ENCODE results near the gene SEC14L2.

DNA sequence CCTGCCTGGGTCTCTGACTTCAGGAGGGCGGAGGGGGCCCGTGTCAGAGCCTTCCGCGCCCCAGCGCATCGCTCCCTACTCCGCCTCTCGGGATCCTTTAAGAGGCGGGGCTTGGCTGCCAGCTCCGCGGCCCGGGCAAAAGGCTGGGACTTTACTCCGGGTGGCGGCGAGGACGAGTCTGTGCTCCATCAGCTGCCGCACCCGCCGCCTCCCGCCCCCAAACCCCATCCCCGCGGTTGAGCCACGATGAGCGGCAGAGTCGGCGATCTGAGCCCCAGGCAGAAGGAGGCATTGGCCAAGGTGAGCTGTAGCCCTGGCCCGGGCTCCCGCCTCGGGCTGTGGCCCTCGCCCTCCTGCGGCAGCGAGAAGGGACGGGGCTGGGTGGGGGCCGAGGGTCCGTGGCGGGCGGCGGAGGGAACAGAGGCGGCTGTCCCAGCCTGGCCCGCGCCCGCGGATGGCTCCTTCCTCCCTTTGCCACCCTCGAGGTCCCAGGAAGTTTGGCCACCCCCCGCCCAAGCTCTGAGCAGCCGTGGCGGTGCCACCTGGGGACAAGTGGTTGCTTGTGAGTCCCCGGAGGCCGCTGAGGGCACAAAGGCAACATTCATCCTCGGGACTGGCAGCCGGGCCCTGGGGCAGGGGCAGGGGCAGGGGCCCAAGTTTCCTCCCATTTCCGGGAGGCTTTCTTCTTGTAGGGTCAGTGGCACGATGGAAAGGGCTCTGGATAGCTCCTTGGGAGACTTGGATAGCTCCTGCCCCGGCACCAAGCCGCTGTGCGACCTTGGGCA is at the start of gene SEC14L2:
- TF ChIP-seq, protein P1, sequence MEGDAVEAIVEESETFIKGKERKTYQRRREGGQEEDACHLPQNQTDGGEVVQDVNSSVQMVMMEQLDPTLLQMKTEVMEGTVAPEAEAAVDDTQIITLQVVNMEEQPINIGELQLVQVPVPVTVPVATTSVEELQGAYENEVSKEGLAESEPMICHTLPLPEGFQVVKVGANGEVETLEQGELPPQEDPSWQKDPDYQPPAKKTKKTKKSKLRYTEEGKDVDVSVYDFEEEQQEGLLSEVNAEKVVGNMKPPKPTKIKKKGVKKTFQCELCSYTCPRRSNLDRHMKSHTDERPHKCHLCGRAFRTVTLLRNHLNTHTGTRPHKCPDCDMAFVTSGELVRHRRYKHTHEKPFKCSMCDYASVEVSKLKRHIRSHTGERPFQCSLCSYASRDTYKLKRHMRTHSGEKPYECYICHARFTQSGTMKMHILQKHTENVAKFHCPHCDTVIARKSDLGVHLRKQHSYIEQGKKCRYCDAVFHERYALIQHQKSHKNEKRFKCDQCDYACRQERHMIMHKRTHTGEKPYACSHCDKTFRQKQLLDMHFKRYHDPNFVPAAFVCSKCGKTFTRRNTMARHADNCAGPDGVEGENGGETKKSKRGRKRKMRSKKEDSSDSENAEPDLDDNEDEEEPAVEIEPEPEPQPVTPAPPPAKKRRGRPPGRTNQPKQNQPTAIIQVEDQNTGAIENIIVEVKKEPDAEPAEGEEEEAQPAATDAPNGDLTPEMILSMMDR (IDR thresholded peaks at IDR 0.05; ENCODE audit: low read length), result no peak
- TF ChIP-seq EZH2 (IDR thresholded peaks at IDR 0.05; ENCODE audit: borderline replicate concordance, low read length), result no peak
